Fibroblast of villous mesenchyme (primary cell): Measurements from ENCODE around the gene PYM1. TPM values are rescaled to one million over a fixed set of nuclear protein-coding genes. Genes with fewer than 3 reads are reported as not detected.
"Not testable (repeated sequence)": the region's sequence is repeated elsewhere in the genome, so short reads cannot be mapped to it uniquely, and the experiment has no call there.

Source experiments
- DNase-seq: peaks from one replicate; pipeline ENCODE4 v3.0.0-alpha.2; 2010; ENCODE audit warnings: low read depth
- H3K4me3 ChIP-seq: 2 replicates; pipeline ENCODE4 v1.5.1; 2011; ENCODE audit warnings: low read depth, mild to moderate bottlenecking, low read length
- CTCF ChIP-seq: IDR thresholded peaks from 2 replicates; pipeline ENCODE4 v1.5.1; 2012; ENCODE audit warnings: low read depth, mild to moderate bottlenecking, low read length; ENCODE audit not compliant: insufficient read depth
- total RNA-seq: library from RNA; depleted of rRNA; stranded (reverse); fragments of >200 nt; gene quantifications from 2 replicates; pipeline ENCODE4 v1.2.3, GENCODE V29; 2012

The PYM1 gene
- total RNA-seq, 1 donor: 32.8 TPM

GRCh38 chr12:55893723-55894122 lies 34.0 kb downstream of the PYM1 start:
- no peak for TF ChIP-seq CTCF
- H3K4me3 ChIP-seq: no peak overlapping the region

GRCh38 chr12:55891310-55891709 lies 36.4 kb downstream of the PYM1 start:
- DNase-seq: no peak
- no peak for TF ChIP-seq CTCF
- H3K4me3 ChIP-seq: no peak overlapping the region

More at GRCh38 chr12:55893723-55894122, 34.0 kb downstream of the PYM1 start:
- no peak for DNase-seq

- TF ChIP-seq CTCF: no peak
- DNase-seq: no peak
- no peak overlapping the region for H3K4me3 ChIP-seq
Observed at GRCh38 chr12:55885113-55885512, 42.6 kb downstream of the PYM1 start.

- no peak overlapping the region for H3K4me3 ChIP-seq
- no peak for DNase-seq
- no peak for TF ChIP-seq CTCF
Observed at GRCh38 chr12:55877824-55878223, 49.9 kb downstream of the PYM1 start.

- no peak overlapping the region for H3K4me3 ChIP-seq
- TF ChIP-seq CTCF: no peak
- DNase-seq: no peak
Observed at GRCh38 chr12:55875704-55876467, 51.8 kb downstream of the PYM1 start.

GRCh38 chr12:55874443-55874842 lies 53.3 kb downstream of the PYM1 start:
- DNase-seq: no peak
- no peak overlapping the region for H3K4me3 ChIP-seq
- no peak for TF ChIP-seq CTCF

GRCh38 chr12:55866454-55867004 lies 61.2 kb downstream of the PYM1 start:
- DNase-seq: not testable (repeated sequence)

More at GRCh38 chr12:55866454-55867004, 61.2 kb downstream of the PYM1 start:
- H3K4me3 ChIP-seq: not testable (repeated sequence)
